A673 (cell line): ENCODE data around the gene HDHD3.

ENCODE experiments used
- CTCF ChIP-seq: fragments of 300-800, 200-600 bp; sonication (generic); conservative IDR thresholded peaks from 2 replicates; pipeline ENCODE4 v1.5.1; 2017; ENCODE audit warnings: low read depth, mild to moderate bottlenecking, antibody characterized with exemption, low read length, moderate library complexity, mixed read lengths
- EZH2 ChIP-seq: fragments of 200-600 bp; sonication (generic); IDR thresholded peaks from 2 replicates; pipeline ENCODE4 v1.6.1; 2017; ENCODE audit warnings: borderline replicate concordance, low read depth, mild to moderate bottlenecking, mixed read lengths, antibody characterized with exemption, low read length; ENCODE audit not compliant: poor library complexity, severe bottlenecking

GRCh38 chr9:113363336-113363735 lies 13.4 kb downstream of the HDHD3 start:
- no peak for TF ChIP-seq CTCF
- no peak for TF ChIP-seq EZH2
